ENCODE data around the gene SEMA5A. TPM values are rescaled to one million over a fixed set of nuclear protein-coding genes. Genes with fewer than 3 reads are reported as not detected.

Gene SEMA5A
- total and polyA plus RNA-seq, 11 donors = 4.6 to 71.5 (median 33.8) TPM

DNA sequence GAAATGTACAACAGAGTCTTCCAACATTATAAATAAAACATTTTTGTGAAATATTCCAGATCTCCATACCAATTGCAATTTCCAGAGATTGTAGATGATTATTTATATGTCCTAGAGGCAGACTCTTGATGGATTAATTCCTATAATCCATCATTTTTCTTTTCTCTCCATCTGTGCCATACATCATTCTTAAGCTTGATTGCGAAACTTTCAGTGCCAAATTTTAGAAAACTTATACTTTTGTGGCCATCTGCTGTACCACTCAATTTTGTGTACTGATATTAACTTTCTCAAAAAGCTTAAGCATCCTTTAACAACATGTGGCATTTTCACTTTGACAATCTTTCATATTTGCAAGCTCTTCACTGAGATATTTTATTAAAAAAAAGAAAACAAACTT, 446.9 kb downstream of the SEMA5A start:
- intact Hi-C loops (cut with DNase I) = no loop called here
- Histone ChIP-seq H3K36me3 (no peaks in the 10 kb centered on the region), H3K4me1 (no peaks in the 10 kb centered on the region), H3K4me3 (no peak overlapping the region), H3K27ac (no peak overlapping the region), H3K9me3 (no peaks in the 10 kb centered on the region), H3K27me3 (no peaks in the 10 kb centered on the region)
- WGBS, 4 donors = 78 to 89% (median 86%) methylated on average over 1 of the region's 1 CpG
- no peak for ATAC-seq
- TF ChIP-seq, protein P1, sequence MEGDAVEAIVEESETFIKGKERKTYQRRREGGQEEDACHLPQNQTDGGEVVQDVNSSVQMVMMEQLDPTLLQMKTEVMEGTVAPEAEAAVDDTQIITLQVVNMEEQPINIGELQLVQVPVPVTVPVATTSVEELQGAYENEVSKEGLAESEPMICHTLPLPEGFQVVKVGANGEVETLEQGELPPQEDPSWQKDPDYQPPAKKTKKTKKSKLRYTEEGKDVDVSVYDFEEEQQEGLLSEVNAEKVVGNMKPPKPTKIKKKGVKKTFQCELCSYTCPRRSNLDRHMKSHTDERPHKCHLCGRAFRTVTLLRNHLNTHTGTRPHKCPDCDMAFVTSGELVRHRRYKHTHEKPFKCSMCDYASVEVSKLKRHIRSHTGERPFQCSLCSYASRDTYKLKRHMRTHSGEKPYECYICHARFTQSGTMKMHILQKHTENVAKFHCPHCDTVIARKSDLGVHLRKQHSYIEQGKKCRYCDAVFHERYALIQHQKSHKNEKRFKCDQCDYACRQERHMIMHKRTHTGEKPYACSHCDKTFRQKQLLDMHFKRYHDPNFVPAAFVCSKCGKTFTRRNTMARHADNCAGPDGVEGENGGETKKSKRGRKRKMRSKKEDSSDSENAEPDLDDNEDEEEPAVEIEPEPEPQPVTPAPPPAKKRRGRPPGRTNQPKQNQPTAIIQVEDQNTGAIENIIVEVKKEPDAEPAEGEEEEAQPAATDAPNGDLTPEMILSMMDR (IDR thresholded peaks at IDR 0.05) = no peak
- no peak for TF ChIP-seq POLR2A (IDR thresholded peaks at IDR 0.05)
- no peak for DNase-seq

DNA sequence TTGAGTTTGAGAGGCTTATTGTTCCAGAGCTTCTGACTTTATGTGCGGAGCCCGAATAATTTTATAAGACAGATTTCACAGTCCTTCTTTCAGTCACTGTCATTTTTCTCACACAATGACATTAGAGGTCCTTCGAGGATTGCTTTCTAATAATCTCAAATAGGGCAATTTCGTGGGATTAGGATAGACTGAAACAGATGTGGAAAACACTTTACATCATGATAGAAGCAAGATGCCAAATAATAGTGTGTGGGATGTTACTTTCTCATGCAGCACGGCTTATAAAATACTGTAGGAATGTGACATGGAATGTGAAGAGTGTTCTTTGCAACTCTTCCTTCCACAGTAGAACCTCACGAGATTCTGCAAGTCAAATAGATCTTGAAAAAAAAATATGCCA, 451.3 kb downstream of the SEMA5A start:
- intact Hi-C loops (cut with DNase I) = no loop called here
- no peak for ATAC-seq
- Histone ChIP-seq H3K27ac (no peak overlapping the region), H3K4me1 (no peaks in the 10 kb centered on the region), H3K9me3 (no peaks in the 10 kb centered on the region), H3K36me3 (no peaks in the 10 kb centered on the region), H3K4me3 (no peak overlapping the region), H3K27me3 (no peaks in the 10 kb centered on the region)
- no peak for TF ChIP-seq POLR2A (IDR thresholded peaks at IDR 0.05)
- TF ChIP-seq, protein P1 (IDR thresholded peaks at IDR 0.05) = no peak
- DNase-seq = no peak
- WGBS, 4 donors = 62 to 74% (median 64%) methylated on average over 6 of the region's 6 CpGs

DNA sequence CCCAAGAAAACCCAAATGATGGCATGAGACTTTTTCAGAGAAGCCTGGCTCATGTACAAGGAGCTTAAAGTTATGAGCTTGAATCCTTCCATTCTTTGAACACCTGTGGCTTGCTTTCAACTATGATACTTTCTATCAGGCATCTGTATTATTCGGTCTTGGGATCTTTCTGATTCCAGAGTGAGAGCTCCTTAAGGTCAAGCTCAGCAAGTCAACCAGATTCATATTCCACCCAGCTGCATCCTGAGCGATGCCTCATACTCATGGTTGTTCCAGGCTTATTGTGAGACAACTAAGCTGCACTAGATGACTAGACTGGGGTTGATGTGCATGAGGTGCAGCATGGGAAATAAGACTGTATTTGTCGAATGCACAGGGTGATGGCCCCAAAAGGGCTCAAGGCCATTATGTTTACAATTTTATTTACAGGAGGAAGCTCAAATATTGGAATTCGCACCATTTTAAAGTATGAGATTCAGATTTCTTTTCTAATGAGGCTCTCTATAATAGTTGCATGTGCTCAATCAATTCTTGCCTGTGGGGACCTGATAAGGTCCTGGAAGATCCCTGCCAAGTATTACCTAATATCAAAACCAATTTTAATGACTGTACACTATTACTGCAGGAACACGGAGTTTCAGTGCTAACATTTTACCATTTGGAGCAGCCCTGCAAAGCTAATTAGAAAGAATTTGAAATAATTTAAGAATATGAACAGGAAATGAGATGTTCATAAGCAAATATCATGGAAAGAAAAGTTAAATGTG, 453.8 kb downstream of the SEMA5A start:
- Histone ChIP-seq H3K36me3 (no peaks in the 10 kb centered on the region), H3K4me3 (no peak overlapping the region), H3K4me1 (no peaks in the 10 kb centered on the region), H3K27me3 (no peaks in the 10 kb centered on the region), H3K27ac (no peak overlapping the region), H3K9me3 (no peaks in the 10 kb centered on the region)
- WGBS, 4 donors = 82 to 90% (median 84%) methylated on average over 5 of the region's 5 CpGs
- no peak for ATAC-seq
- no peak for TF ChIP-seq POLR2A (IDR thresholded peaks at IDR 0.05)
- TF ChIP-seq, protein P1 (IDR thresholded peaks at IDR 0.05) = no peak
- DNase-seq = no peak
- intact Hi-C loops (cut with DNase I) = no loop called here

DNA sequence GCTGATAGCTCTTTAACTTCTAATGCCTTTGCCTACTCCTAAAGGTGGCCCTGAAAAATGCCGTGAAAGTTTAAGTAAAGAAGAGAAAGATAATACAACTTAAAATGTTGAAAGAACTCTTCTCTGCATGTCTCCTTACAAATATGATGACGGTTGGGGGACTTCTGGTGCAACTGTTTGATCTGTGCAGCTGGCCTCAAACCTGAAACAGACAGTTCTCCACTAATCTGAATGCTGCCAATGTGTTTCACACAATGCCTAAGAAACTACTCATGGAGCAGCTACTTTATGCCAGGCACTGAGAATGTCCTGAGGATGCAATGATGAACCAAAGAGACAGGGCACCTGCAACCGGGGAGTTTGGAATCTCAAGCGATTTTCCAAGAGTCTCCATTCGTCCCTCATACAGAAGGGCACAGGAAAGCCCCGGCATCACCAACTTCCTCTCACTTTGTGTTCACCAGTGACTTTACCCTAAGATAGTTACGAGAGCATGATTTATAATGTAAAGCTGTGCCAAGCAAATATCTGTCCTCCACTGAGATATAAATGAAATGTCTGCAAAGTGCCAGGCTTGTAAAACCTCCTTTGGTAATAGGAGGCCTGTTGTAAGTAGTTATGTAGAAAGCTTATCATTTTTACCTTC, 455.4 kb downstream of the SEMA5A start:
- ATAC-seq (no peak), DNase-seq (no peak)
- Histone ChIP-seq H3K4me1 (no peaks in the 10 kb centered on the region), H3K27me3 (no peaks in the 10 kb centered on the region), H3K9me3 (no peaks in the 10 kb centered on the region), H3K27ac (no peak overlapping the region), H3K36me3 (no peaks in the 10 kb centered on the region), H3K4me3 (no peak overlapping the region)
- intact Hi-C loops (cut with DNase I) = no loop called here
- no peak for TF ChIP-seq POLR2A (IDR thresholded peaks at IDR 0.05)
- TF ChIP-seq, protein P1 (IDR thresholded peaks at IDR 0.05) = no peak
- 75 to 78% (median 76%) methylated on average over 7 of the region's 7 CpGs for WGBS, 4 donors
